Activated CD4-positive, alpha-beta T cell treated with anti-CD3 and anti-CD28 coated beads for 1 hour (primary cell): ENCODE data around the gene PTCRA.
A peak's percentile ranks its signal among the peaks of the same experiment; 100 is the strongest.
"Not testable (repeated sequence)": the region's sequence is repeated elsewhere in the genome, so short reads cannot be mapped to it uniquely, and the experiment has no call there.

Experiments
- DNase-seq: peaks from one replicate; pipeline ENCODE4 v3.0.0-alpha.2; 2020

Gene PTCRA

GRCh38 chr6:42915732-42916131 is at the start of gene PTCRA:
Gene PTCRA, plus strand, starts transcription at chr6:42916053. Its CDS starts 17 bp downstream, at chr6:42916070.
- no peak for DNase-seq

- no peak for DNase-seq
Observed at GRCh38 chr6:42870145-42870936, 45.5 kb upstream of the PTCRA start.

DNA sequence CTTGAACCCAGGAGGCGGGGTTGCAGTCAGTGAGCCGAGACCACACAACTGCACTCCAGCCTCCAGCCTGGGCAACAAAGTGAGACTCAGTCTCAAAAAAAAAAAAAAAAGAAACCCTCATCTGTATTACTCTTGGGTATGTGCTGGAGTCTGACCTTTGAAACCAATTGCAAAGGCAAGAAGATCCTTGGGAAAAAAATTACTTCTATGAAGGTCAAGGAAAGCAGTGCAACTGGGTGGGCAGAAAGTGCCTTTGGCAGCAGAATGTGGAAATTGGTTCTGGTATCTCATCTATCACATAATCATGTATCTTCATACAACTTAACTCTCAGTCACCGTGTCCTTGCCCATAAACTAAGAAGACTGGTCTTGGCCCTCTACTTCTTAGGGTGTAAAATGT is 44.1 kb upstream of the PTCRA start:
- no peak for DNase-seq

- DNase-seq, result no peak
Observed at GRCh38 chr6:42873313-42873712, 42.5 kb upstream of the PTCRA start.

GRCh38 chr6:42877695-42878094 is 38.2 kb upstream of the PTCRA start:
- no peak for DNase-seq

- peak; percentile 73 for DNase-seq
Observed at GRCh38 chr6:42879372-42880239, 36.2 kb upstream of the PTCRA start, which contains the start of gene RPL7L1. Gene RPL7L1, plus strand, starts transcription at chr6:42879616. Its CDS starts 295 bp downstream, at chr6:42879911.

- DNase-seq, result not testable (repeated sequence)
Observed at GRCh38 chr6:42880240-42880817, 35.5 kb upstream of the PTCRA start.

DNA sequence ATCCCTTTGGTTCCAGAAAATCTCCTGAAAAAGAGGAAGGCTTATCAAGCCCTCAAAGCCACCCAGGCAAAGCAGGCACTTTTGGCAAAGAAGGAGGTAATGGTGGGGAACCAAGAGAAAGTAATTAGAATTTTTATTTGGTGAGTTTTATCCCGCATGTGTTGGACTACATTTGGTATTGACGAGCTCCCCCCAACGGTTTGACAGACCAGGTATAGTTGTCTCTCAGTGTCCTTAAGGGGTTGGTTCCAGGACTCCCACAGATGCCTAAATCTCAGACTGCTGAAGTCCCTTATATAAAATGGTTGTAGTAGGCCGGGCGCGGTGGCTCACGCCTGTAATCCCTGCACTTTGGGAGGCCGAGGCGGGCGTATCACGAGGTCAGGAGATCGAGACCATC is 35.0 kb upstream of the PTCRA start:
- DNase-seq, result not testable (repeated sequence)

- DNase-seq, result no peak
Observed at GRCh38 chr6:42885702-42886101, 30.2 kb upstream of the PTCRA start.

DNA sequence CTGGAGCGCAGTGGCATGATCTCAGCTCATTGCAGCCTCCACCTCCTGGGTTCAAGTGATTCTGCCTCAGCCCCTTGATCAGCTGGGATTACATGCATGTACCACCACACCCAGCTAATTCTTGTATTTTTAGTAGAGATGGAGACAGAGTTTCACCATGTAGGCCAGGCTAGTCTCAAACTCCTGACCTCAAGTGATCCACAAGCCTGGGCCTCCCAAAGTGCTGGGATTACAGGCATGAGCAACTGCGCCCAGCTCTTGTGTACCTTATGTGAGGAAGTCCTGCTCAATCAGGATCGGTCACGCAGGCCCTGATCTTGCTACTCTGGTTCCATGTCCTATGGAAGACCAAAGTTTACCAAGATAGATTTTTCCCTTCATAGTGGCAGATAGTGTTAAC is 27.7 kb upstream of the PTCRA start:
- not testable (repeated sequence) for DNase-seq

DNA sequence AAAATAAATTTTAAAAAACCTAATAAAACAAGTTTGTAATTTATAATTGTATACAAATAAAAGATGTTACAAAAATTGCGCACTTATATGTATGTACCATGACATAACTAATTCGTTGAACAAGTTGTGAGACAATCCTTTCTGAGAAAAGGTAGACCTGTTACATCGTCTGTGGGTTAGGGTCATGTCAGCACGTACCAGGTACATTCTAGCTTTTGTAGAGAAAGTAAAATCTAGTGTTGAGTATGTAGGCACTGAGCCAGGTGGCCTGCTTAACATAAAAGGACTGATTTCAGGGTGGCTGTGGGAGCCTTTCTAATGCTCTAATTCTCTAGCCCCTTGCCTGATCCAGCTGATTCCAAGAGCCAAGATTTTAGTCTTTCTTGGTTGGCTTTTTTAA is 26.0 kb upstream of the PTCRA start:
- DNase-seq, result no peak

- DNase-seq, result peak; percentile 77
Observed at GRCh38 chr6:42890311-42891198, 25.3 kb upstream of the PTCRA start.

- no peak for DNase-seq
Observed at GRCh38 chr6:42891199-42891722, 24.6 kb upstream of the PTCRA start.

- DNase-seq, result not testable (repeated sequence)
Observed at GRCh38 chr6:42894041-42894828, 21.6 kb upstream of the PTCRA start.

- no peak for DNase-seq
Observed at GRCh38 chr6:42896178-42896719, 19.6 kb upstream of the PTCRA start.

GRCh38 chr6:42898891-42899361 is 16.9 kb upstream of the PTCRA start:
- peak; percentile 48 for DNase-seq

DNA sequence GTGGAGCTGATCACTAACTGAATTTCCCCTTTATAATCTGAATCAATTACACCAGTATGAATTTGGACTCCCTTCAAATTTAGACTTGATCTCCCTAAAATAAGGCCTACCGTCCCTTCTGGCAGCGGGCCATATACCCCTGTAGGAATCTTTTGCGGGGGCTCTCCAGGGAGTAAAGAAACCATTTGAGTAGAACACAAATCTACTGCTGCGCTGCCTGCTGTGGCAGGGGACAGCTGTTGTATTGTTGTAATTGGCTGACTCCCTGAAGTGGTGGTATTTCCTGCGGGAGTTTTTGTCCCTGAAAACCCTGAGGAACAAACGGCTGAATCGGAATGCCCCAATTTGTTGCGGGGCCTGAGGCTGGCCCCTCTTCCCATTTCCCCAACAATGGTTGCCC is 16.0 kb upstream of the PTCRA start:
- no peak for DNase-seq

DNA sequence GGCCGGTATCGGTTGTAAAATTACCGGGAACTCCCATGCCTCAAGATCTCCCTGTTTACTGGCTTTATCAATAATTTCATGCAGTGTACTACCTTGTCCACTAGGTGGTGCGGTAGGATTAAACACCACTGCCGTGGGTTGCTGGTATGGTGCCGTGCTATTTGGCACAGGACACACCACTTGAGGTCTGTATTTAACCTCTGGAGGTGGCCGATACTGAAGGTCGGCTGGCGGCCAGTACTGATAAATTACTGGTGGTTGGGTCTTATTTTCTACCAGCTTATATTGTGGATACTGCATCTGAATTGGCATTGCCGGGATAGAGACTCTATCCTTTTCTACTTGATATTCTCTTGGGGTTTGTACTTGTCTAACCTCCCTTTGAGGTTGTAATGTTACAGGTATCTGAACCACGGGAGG is 14.3 kb upstream of the PTCRA start:
- DNase-seq, result peak; percentile 54

GRCh38 chr6:42902429-42903263 is 13.2 kb upstream of the PTCRA start:
- not testable (repeated sequence) for DNase-seq

DNA sequence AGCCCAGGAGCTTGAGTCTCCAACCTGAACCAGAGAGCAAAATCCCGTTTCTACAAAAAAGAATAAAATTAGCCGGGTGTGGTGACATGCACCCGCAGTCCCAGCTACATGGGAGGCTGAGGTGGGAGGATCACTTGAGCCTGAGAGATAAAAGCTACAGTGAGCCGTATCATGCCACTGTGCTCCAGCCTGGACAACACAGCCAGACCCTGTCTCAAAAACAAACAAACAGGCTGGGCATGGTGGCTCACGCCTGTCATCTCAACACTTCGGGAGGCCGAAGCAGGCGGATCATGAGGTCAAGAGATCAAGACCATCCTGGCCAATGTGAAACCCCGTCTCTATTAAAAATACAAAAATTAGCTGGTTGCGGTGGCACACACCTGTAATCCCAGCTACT is 11.4 kb upstream of the PTCRA start:
- DNase-seq, result no peak
